HTR-8/SVneo (cell line): ENCODE results near the gene ATP9B.
"Not testable (repeated sequence)": the region's sequence is repeated elsewhere in the genome, so short reads cannot be mapped to it uniquely, and the experiment has no call there.

Source experiments
- DNase-seq: peaks from one replicate; pipeline ENCODE4 v3.0.0; 2011; ENCODE audit warnings: low spot score, mixed read lengths; ENCODE audit not compliant: insufficient read length
- FAIRE-seq: peaks from 2 replicates; lab custom pipeline; 2011; peaks lifted over from hg19 to GRCh38; lab: Jason Lieb, UNC

Gene ATP9B

GRCh38 chr18:79223431-79223830 lies 154.2 kb downstream of the ATP9B start:
- FAIRE-seq, result no peak

GRCh38 chr18:79224381-79224780 lies 155.2 kb downstream of the ATP9B start:
- DNase-seq, result no peak
- FAIRE-seq, result no peak

More at GRCh38 chr18:79223431-79223830, 154.2 kb downstream of the ATP9B start:
- no peak for DNase-seq

GRCh38 chr18:79227621-79228020 lies 158.4 kb downstream of the ATP9B start:
- DNase-seq (no peak), FAIRE-seq (no peak)

- DNase-seq (no peak), FAIRE-seq (no peak)
These were observed 160.2 kb downstream of the ATP9B start for GRCh38 chr18:79229431-79229830.

GRCh38 chr18:79234438-79234837 lies 165.2 kb downstream of the ATP9B start:
- no peak for FAIRE-seq
- DNase-seq, result no peak

GRCh38 chr18:79239631-79240030 lies 170.4 kb downstream of the ATP9B start:
- FAIRE-seq (no peak), DNase-seq (no peak)

- FAIRE-seq, result no peak
These were observed 172.6 kb downstream of the ATP9B start for GRCh38 chr18:79241755-79242154.

GRCh38 chr18:79242246-79242645 lies 173.1 kb downstream of the ATP9B start:
- no peak for DNase-seq

More at GRCh38 chr18:79241755-79242154, 172.6 kb downstream of the ATP9B start:
- DNase-seq, result no peak

GRCh38 chr18:79245517-79246001 lies 176.4 kb downstream of the ATP9B start:
- no peak for DNase-seq
- FAIRE-seq, result no peak

More at GRCh38 chr18:79242246-79242645, 173.1 kb downstream of the ATP9B start:
- FAIRE-seq, result no peak

- no peak for FAIRE-seq
- DNase-seq, result peak; percentile 49
These were observed 177.3 kb downstream of the ATP9B start for GRCh38 chr18:79246309-79247108.

- FAIRE-seq (no peak), DNase-seq (no peak)
These were observed 179.4 kb downstream of the ATP9B start for GRCh38 chr18:79248495-79249060.

- no peak for DNase-seq
- no peak for FAIRE-seq
These were observed 181.2 kb downstream of the ATP9B start for GRCh38 chr18:79250301-79250981.

- FAIRE-seq (no peak), DNase-seq (no peak)
These were observed 181.8 kb downstream of the ATP9B start for GRCh38 chr18:79251021-79251420.

GRCh38 chr18:79252904-79253633 lies 183.9 kb downstream of the ATP9B start:
- FAIRE-seq (no peak), DNase-seq (no peak)

- DNase-seq (no peak), FAIRE-seq (no peak)
These were observed 188.3 kb downstream of the ATP9B start for GRCh38 chr18:79257480-79257879.

- no peak for FAIRE-seq
- no peak for DNase-seq
These were observed 189.3 kb downstream of the ATP9B start for GRCh38 chr18:79258447-79258846.

- no peak for FAIRE-seq
- no peak for DNase-seq
These were observed 190.0 kb downstream of the ATP9B start for GRCh38 chr18:79259218-79259617.

- no peak for FAIRE-seq
- no peak for DNase-seq
These were observed 190.8 kb downstream of the ATP9B start for GRCh38 chr18:79260023-79260422.

GRCh38 chr18:79260510-79260909 lies 191.3 kb downstream of the ATP9B start:
- FAIRE-seq (no peak), DNase-seq (no peak)

GRCh38 chr18:79265068-79265467 lies 195.9 kb downstream of the ATP9B start:
- not testable (repeated sequence) for FAIRE-seq, DNase-seq
